NCI-H510A (cell line): ENCODE data around the gene CGB7.
"Not testable (repeated sequence)": the region's sequence is repeated elsewhere in the genome, so short reads cannot be mapped to it uniquely, and the experiment has no call there.

Experiments used
- DNase-seq: peaks from one replicate; lab custom pipeline; 2025; lab: John Stamatoyannopoulos, UW

The CGB7 gene

GRCh38 chr19:49073514-49074378 lies 16.2 kb upstream of the CGB7 start:
- DNase-seq: no peak

GRCh38 chr19:49071860-49072547 lies 14.5 kb upstream of the CGB7 start:
- no peak for DNase-seq

GRCh38 chr19:49070416-49070815 lies 12.9 kb upstream of the CGB7 start:
- no peak for DNase-seq

GRCh38 chr19:49069026-49069425 lies 11.5 kb upstream of the CGB7 start:
- DNase-seq: no peak

GRCh38 chr19:49067554-49067953 lies 10.0 kb upstream of the CGB7 start:
- DNase-seq: no peak

GRCh38 chr19:49065905-49066512 lies 8.5 kb upstream of the CGB7 start:
- no peak for DNase-seq

GRCh38 chr19:49064768-49065611 lies 7.4 kb upstream of the CGB7 start, which contains the start of gene NTF4:
TSS of gene NTF4 (minus strand) at chr19:49064818. CDS start at chr19:49061997, 2,821 bp downstream.
- no peak for DNase-seq

GRCh38 chr19:49064029-49064629 lies 6.6 kb upstream of the CGB7 start:
- no peak for DNase-seq

- DNase-seq: no peak
These were observed 3.9 kb upstream of the CGB7 start for GRCh38 chr19:49061445-49061844.

- no peak for DNase-seq
These were observed 3.5 kb upstream of the CGB7 start for GRCh38 chr19:49061000-49061399.

GRCh38 chr19:49059053-49059452 lies 1.5 kb upstream of the CGB7 start:
- no peak for DNase-seq

- no peak for DNase-seq
These were observed 1.0 kb upstream of the CGB7 start for GRCh38 chr19:49058562-49058961.

- DNase-seq: not testable (repeated sequence)
These were observed 500 bp downstream of the CGB7 start for GRCh38 chr19:49056902-49057596.

GRCh38 chr19:49056101-49056901 lies 1.2 kb downstream of the CGB7 start:
- no peak for DNase-seq

GRCh38 chr19:49050376-49051033 lies 7.0 kb downstream of the CGB7 start:
- not testable (repeated sequence) for DNase-seq

- not testable (repeated sequence) for DNase-seq
These were observed 7.7 kb downstream of the CGB7 start for GRCh38 chr19:49049834-49050233.

GRCh38 chr19:49049011-49049410 lies 8.5 kb downstream of the CGB7 start, which contains the start of gene CGB8:
TSS of gene CGB8 (minus strand) at chr19:49049111. CDS start at chr19:49048739, 372 bp downstream.
- DNase-seq: not testable (repeated sequence)

GRCh38 chr19:49043548-49043947 lies 14.0 kb downstream of the CGB7 start, which contains the start of gene CGB5:
TSS of gene CGB5 (plus strand) at chr19:49043848. CDS start at chr19:49044210, 362 bp downstream.
- DNase-seq: not testable (repeated sequence)

GRCh38 chr19:49042666-49043065 lies 14.9 kb downstream of the CGB7 start:
- DNase-seq: not testable (repeated sequence)
